ENCODE measurements around the gene SBNO2. TPM values are rescaled to one million over a fixed set of nuclear protein-coding genes. Genes with fewer than 3 reads are reported as not detected.
"Not testable (repeated sequence)": the region's sequence is repeated elsewhere in the genome, so short reads cannot be mapped to it uniquely, and the experiment has no call there.

The SBNO2 gene
- total RNA-seq, 6 donors from 2014 or later: 44.8 to 159 (median 106) TPM

- ATAC-seq (ENCODE audit: low FRiP score in 2 of 2) (peak; percentile 76 to 78), DNase-seq (peak; percentile 73 to 91)
- Histone ChIP-seq H3K36me3 (peaks cover 0 to 7% (median 0%) of the 10 kb centered on the region in 4 donors), H3K4me3 (peak overlapping the region in 1 of 4 donors; percentile 18), H3K4me1 (peaks cover 50 to 92% (median 61%) of the 10 kb centered on the region in 4 donors), H3K27me3 (no peaks in the 10 kb centered on the region), H3K9me3 (no peaks in the 10 kb centered on the region), H3K27ac (peak overlapping the region; percentile 82 to 91 (median 88))
- TF ChIP-seq CTCF (IDR thresholded peaks at IDR 0.05): no peak
- TF ChIP-seq POLR2AphosphoS5 (IDR thresholded peaks at IDR 0.05): peak; percentile 19 to 63
- peak in 2 of 4 donors; percentile 12 to 46 for TF ChIP-seq POLR2A (IDR thresholded peaks at IDR 0.05)
- peak in 1 of 4 donors; percentile 15 for TF ChIP-seq EP300 (IDR thresholded peaks at IDR 0.05)
- WGBS, 2 donors: 54 to 63% methylated on average over 25 to 34 of the region's 39 CpGs
These were observed 39.6 kb upstream of the SBNO2 start for GRCh38 chr19:1213391-1214286.

GRCh38 chr19:1211494-1212234 lies 37.6 kb upstream of the SBNO2 start:
- H3K4me3 ChIP-seq: no peak overlapping the region
- DNase-seq: peak in 1 of 2 donors; percentile 74
- peak overlapping the region in 2 of 4 donors; percentile 1 to 30 for H3K27ac ChIP-seq
- WGBS, 2 donors: 75 to 88% methylated on average over 22 to 29 of the region's 33 CpGs
- peaks cover 0 to 7% (median 0%) of the 10 kb centered on the region in 4 donors for H3K36me3 ChIP-seq
- peaks cover 65 to 93% (median 72%) of the 10 kb centered on the region in 4 donors for H3K4me1 ChIP-seq
- no peaks in the 10 kb centered on the region for H3K27me3 ChIP-seq
- TF ChIP-seq POLR2A (IDR thresholded peaks at IDR 0.05) (no peak), POLR2AphosphoS5 (IDR thresholded peaks at IDR 0.05) (no peak), CTCF (IDR thresholded peaks at IDR 0.05) (no peak), EP300 (IDR thresholded peaks at IDR 0.05) (no peak)
- H3K9me3 ChIP-seq: no peaks in the 10 kb centered on the region
- no peak for ATAC-seq (ENCODE audit: low FRiP score in 2 of 2)

GRCh38 chr19:1210227-1210538 lies 36.1 kb upstream of the SBNO2 start:
- H3K27ac ChIP-seq: peak overlapping the region in 1 of 4 donors; percentile 9
- peaks cover 0 to 7% (median 0%) of the 10 kb centered on the region in 4 donors for H3K36me3 ChIP-seq
- no peak overlapping the region for H3K4me3 ChIP-seq
- TF ChIP-seq CTCF (IDR thresholded peaks at IDR 0.05): no peak
- TF ChIP-seq EP300 (IDR thresholded peaks at IDR 0.05): no peak
- TF ChIP-seq POLR2A (IDR thresholded peaks at IDR 0.05): no peak
- TF ChIP-seq POLR2AphosphoS5 (IDR thresholded peaks at IDR 0.05): no peak
- H3K27me3 ChIP-seq: no peaks in the 10 kb centered on the region
- ATAC-seq (ENCODE audit: low FRiP score in 2 of 2): no peak
- DNase-seq: no peak
- no peaks in the 10 kb centered on the region for H3K9me3 ChIP-seq
- H3K4me1 ChIP-seq: peaks cover 56 to 84% (median 61%) of the 10 kb centered on the region in 4 donors
- 95 to 96% methylated on average over 13 of the region's 13 CpGs for WGBS, 2 donors

GRCh38 chr19:1208830-1209229 lies 34.8 kb upstream of the SBNO2 start:
- Histone ChIP-seq H3K27ac (peak overlapping the region in 1 of 4 donors; percentile 34), H3K4me1 (peaks cover 46 to 76% (median 52%) of the 10 kb centered on the region in 4 donors), H3K4me3 (peak overlapping the region in 1 of 4 donors; percentile 8)
- not testable (repeated sequence) for DNase-seq; H3K9me3 ChIP-seq; ATAC-seq (ENCODE audit: low FRiP score in 2 of 2); H3K27me3 ChIP-seq; H3K36me3 ChIP-seq
- 56 to 67% methylated on average over 9 to 10 of the region's 10 CpGs for WGBS, 2 donors

GRCh38 chr19:1206864-1207450 lies 32.9 kb upstream of the SBNO2 start:
- Histone ChIP-seq H3K9me3 (no peaks in the 10 kb centered on the region), H3K4me1 (peaks cover 35 to 60% (median 48%) of the 10 kb centered on the region in 4 donors), H3K4me3 (peak overlapping the region; percentile 5 to 77 (median 62)), H3K36me3 (peaks cover 0 to 3% (median 0%) of the 10 kb centered on the region in 4 donors), H3K27me3 (no peaks in the 10 kb centered on the region), H3K27ac (peak overlapping the region; percentile 64 to 91 (median 86))
- DNase-seq: peak; percentile 44 to 87
- peak; percentile 13 to 34 for ATAC-seq (ENCODE audit: low FRiP score in 2 of 2)
- 2 to 5% methylated on average over 28 to 36 of the region's 38 CpGs for WGBS, 2 donors
- TF ChIP-seq POLR2A (IDR thresholded peaks at IDR 0.05): no peak
- TF ChIP-seq EP300 (IDR thresholded peaks at IDR 0.05): no peak
- TF ChIP-seq CTCF (IDR thresholded peaks at IDR 0.05): peak in 1 of 6 experiments; percentile 3
- TF ChIP-seq POLR2AphosphoS5 (IDR thresholded peaks at IDR 0.05): peak in 1 of 2 donors; percentile 1
